Raji (cell line): ENCODE measurements around the gene ABCA2.

ENCODE experiments used
- POLR2A ChIP-seq: IDR thresholded peaks from 2 replicates; pipeline ENCODE4 v1.6.1; 2011; ENCODE audit warnings: low read depth, low read length, control low read depth; ENCODE audit not compliant: insufficient read depth

ABCA2 gene

GRCh38 chr9:137027369-137028262 is at the start of gene ABCA2:
Gene ABCA2, minus strand, starts transcription at chr9:137028237. Its CDS starts 97 bp downstream, at chr9:137028140.
- no peak for TF ChIP-seq POLR2A

- TF ChIP-seq POLR2A, result peak; percentile 75
Measured at GRCh38 chr9:137077010-137077747, 49.1 kb upstream of the ABCA2 start, which contains the start of gene UAP1L1. Gene UAP1L1, plus strand, starts transcription at chr9:137077517. Its CDS starts 16 bp downstream, at chr9:137077533.

- no peak for TF ChIP-seq POLR2A
Measured at GRCh38 chr9:137076636-137077009, 48.6 kb upstream of the ABCA2 start.

- TF ChIP-seq POLR2A, result no peak
Measured at GRCh38 chr9:137075275-137075775, 47.3 kb upstream of the ABCA2 start.

- no peak for TF ChIP-seq POLR2A
Measured at GRCh38 chr9:137074657-137075274, 46.7 kb upstream of the ABCA2 start.

GRCh38 chr9:137073992-137074399 is 46.0 kb upstream of the ABCA2 start:
- no peak for TF ChIP-seq POLR2A

GRCh38 chr9:137071282-137071681 is 43.2 kb upstream of the ABCA2 start:
- TF ChIP-seq POLR2A, result no peak

- TF ChIP-seq POLR2A, result no peak
Measured at GRCh38 chr9:137070906-137071275, 42.9 kb upstream of the ABCA2 start.

- TF ChIP-seq POLR2A, result peak; percentile 89
Measured at GRCh38 chr9:137070201-137070905, 42.3 kb upstream of the ABCA2 start, which contains the start of gene SAPCD2. Gene SAPCD2, minus strand, starts transcription at chr9:137070557. Its CDS starts 97 bp downstream, at chr9:137070460.

- TF ChIP-seq POLR2A, result no peak
Measured at GRCh38 chr9:137069508-137070091, 41.6 kb upstream of the ABCA2 start.

GRCh38 chr9:137068539-137069507 is 40.8 kb upstream of the ABCA2 start:
- no peak for TF ChIP-seq POLR2A

GRCh38 chr9:137067860-137068538 is 40.0 kb upstream of the ABCA2 start:
- 0 out of 2 replicates have a peak, but pooled peaks have one; percentile 32 for TF ChIP-seq POLR2A
